GM18502 (cell line): ENCODE results near the gene PAH.

ENCODE experiments used
- ATAC-seq: cut with Tn5 transposase; IDR thresholded peaks from one replicate; pipeline ENCODE4 v1.9.1; 2021; ENCODE audit warnings: mild to moderate bottlenecking; ENCODE audit not compliant: unreplicated experiment, poor library complexity

PAH gene

DNA sequence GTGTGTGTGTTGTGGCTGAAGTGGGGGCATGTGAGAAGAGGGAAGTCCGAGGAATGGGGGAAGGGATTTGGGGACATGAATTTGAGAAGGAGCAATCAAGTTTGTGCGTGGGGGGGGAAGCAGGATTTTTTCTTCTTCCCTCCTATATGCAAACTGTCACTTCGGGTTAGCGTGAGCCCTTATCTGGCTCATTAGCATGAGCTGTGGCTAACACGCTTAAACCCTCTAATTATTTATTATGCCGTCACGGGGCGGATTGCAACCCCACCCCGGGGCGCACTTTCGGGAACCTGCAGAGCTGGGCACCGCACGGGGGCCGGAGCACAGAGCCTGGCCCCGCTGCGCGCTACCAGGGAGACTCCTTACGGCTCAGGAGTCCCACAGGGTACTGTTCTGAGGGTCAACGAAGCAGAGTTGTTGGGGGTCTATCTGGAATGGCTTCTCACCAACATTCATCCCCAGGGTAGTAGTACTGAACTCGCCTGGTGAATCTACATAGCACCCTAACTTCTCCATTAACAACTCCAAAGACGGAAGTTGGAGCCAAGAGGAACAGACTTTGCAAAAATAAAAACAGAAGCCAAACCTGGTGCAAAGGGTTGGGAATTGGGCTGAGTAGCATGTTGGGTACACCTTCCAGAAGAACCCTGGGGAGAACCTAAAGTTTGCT lies 34.0 kb upstream of the PAH start:
- ATAC-seq: no peak

- peak; percentile 51 for ATAC-seq
These were observed 33.3 kb upstream of the PAH start for GRCh38 chr12:102950107-102950949.

GRCh38 chr12:102948941-102949352 lies 31.9 kb upstream of the PAH start:
- ATAC-seq: no peak

- no peak for ATAC-seq
These were observed 29.0 kb upstream of the PAH start for GRCh38 chr12:102946042-102946441.

GRCh38 chr12:102939670-102940222 lies 22.7 kb upstream of the PAH start:
- ATAC-seq: no peak

GRCh38 chr12:102939059-102939458 lies 22.0 kb upstream of the PAH start:
- ATAC-seq: no peak

DNA sequence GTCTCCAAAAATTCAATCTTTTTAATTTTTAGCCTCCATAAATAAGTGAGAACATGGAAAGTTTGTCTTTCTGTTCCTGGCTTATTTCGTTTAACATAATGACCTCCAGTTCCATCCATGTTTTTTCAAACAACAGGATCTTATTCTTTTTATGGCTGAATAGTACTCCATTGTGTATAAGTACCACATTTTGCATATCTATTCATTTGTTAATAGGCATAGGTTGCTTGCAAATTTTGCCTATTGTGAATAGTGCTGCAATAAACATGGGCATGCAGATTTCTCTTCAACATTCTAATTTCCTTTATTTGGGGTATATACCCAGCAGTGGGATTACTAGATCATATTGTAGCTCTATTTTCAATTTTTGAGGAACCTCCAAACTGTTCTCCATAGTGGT lies 16.1 kb upstream of the PAH start:
- no peak for ATAC-seq

DNA sequence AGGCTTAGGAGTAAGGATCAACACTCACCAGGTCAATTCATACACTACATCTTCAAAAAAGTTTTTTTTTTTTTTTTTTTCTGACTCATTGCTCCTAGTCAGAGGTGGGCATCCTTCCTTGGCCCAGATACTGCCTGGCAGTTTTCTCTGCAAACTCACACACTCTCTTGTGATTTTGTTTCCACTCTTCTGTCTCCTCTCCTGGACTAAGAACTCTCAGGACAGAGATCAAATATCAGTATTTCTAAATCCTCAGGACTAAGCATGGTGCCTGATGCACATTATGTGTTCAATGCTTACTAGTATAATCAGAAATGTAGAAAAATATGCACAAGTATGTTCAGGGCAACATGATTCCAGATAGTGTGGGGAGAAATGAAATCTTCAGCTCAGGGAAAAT lies 10.2 kb upstream of the PAH start:
- no peak for ATAC-seq

GRCh38 chr12:102921240-102921639 lies 4.2 kb upstream of the PAH start:
- ATAC-seq: no peak

GRCh38 chr12:102920271-102920670 lies 3.2 kb upstream of the PAH start:
- no peak for ATAC-seq

GRCh38 chr12:102918840-102919239 lies 1.8 kb upstream of the PAH start:
- ATAC-seq: no peak

- ATAC-seq: no peak
These were observed 605 bp downstream of the PAH start for GRCh38 chr12:102916252-102917025.

GRCh38 chr12:102913453-102914226 lies 3.4 kb downstream of the PAH start:
- ATAC-seq: no peak

DNA sequence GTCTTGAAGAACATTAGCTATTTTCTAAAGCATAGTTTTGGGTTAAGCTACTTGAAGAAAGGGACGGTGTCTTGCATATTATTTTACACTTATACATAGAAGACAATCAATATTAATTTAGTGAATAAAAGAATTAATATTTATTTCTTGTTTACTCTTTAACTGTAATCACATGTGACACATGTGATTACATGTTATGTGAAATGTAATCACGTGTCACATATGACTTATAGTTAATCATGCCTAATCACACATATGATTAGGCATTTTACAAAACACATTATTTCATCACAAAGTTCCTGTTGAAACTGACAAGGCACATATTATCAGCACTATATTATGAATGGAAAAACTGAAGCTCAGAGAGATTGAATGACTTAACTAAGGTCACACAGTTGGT lies 4.8 kb downstream of the PAH start:
- ATAC-seq: no peak

DNA sequence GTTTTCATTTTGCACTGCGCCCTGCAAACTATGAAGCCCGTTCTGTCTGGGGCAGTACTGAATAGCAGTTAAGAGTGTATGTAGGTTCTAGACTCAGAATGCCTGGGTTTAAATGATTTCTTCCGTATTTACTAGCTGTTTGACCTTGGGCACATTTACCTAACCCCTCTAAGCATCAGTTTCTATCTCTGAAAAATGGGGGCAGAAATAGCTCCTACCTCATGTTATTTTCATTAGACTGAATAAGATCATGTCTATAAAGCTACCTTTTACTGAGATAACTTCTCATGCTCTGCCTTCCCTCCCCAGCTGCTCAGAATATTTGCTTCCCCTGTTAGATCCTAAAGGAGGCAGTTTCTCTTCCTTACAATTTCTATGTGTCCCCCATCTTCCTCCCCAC lies 5.7 kb downstream of the PAH start:
- no peak for ATAC-seq

GRCh38 chr12:102910792-102911191 lies 6.3 kb downstream of the PAH start:
- no peak for ATAC-seq

DNA sequence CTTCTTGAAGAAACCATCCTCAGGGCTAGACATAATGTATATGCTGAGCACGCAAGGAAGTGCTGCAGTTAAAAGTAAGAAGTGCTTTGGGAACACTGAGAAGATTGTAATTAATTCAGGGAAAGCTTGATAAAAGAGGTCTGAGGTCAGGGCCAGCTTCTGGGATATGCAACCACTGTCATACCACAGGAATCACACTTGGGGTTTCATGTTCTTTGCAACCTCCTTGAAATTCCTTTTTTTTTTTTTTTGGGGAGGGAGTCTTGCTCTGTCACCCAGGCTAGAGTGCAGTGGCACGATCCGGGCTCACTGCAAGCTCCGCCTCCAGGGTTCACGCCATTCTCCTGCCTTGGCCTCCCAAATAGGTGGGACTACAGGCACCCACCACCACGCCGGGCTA lies 6.9 kb downstream of the PAH start:
- no peak for ATAC-seq

GRCh38 chr12:102907918-102908317 lies 9.1 kb downstream of the PAH start:
- no peak for ATAC-seq

- no peak for ATAC-seq
These were observed 11.8 kb downstream of the PAH start for GRCh38 chr12:102905229-102905628.
